Measurements from ENCODE around the gene AKIRIN2. TPM values are rescaled to one million over a fixed set of nuclear protein-coding genes. Genes with fewer than 3 reads are reported as not detected.

AKIRIN2 gene
- total and polyA plus RNA-seq, 2 of the 13 experiments (the other 11 are each of a cell fraction or from before 2014, with no cell fraction given) = 15.6 to 23.4 TPM

DNA sequence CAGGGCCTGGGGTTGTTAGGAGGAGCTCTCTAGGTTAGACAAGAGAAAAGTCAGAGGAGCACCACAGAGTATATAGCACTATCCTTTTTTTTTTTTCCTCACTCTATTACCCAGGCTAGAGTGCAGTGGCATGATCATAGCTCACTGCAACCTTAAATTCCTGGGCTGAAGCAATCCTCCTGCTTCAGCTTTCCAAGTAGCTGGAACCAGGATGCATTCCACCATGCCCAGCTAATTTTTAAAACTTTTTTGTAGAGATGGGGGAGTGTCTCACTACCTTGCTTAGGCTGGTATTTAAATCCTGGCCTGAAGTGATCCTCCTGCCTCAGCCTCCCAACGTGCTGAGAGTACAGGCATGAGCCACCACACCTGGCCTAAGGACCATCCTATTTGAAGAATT lies 19.3 kb upstream of the AKIRIN2 start:
- FAIRE-seq = no peak
- TF ChIP-seq MYC (CRISPR knock-in tag; IDR thresholded peaks at IDR 0.05; ENCODE audit: borderline replicate concordance) = no peak
- no peak for TF ChIP-seq ZNF10 (CRISPR knock-in tag; IDR thresholded peaks at IDR 0.05; ENCODE audit: borderline replicate concordance, low read depth)
- H3K27me3 ChIP-seq (ENCODE audit: control insufficient read depth in 1 of 2, insufficient read depth in 2 of 2, low read length in 2 of 2) = no peaks in the 10 kb centered on the region
- no peaks in the 10 kb centered on the region for H3K9me3 ChIP-seq (ENCODE audit: low read length)
- H3K4me2 ChIP-seq (ENCODE audit: low read depth, low read length) = no peak overlapping the region
- H2AFZ ChIP-seq (ENCODE audit: low read length) = no peak overlapping the region
- no peak overlapping the region for H3K27ac ChIP-seq (ENCODE audit: extremely low read length, insufficient read depth, low read length)
- H3K79me2 ChIP-seq (ENCODE audit: insufficient read depth, low read length) = no peaks in the 10 kb centered on the region
- H3K4me3 ChIP-seq (replicated peaks in 1 of 3; ENCODE audit: insufficient read depth in 1 of 3, low read depth in 2 of 3, low read length in 3 of 3) = no peak overlapping the region
- H3K4me1 ChIP-seq (ENCODE audit: insufficient read depth, low read length) = peaks cover 31% of the 10 kb centered on the region
- H4K20me1 ChIP-seq (ENCODE audit: insufficient read depth, low read length) = no peaks in the 10 kb centered on the region
- ChIA-PET CTCF (ENCODE audit: low intra/inter-chr PET ratio, low total read pairs) (no interaction called here), POLR2A (no interaction called here)
- intact Hi-C loops (cut with micrococcal nuclease; ENCODE audit: unreplicated experiment) = no loop called here
- no peak overlapping the region for H3K9ac ChIP-seq (ENCODE audit: insufficient read depth, low read depth, low read length)
- DNase-seq (ENCODE audit: low spot score) = no peak
- no TSS peak for BruUV-seq (replicated peaks)
- H3K36me3 ChIP-seq (replicated peaks in 1 of 2; ENCODE audit: control insufficient read depth in 1 of 2, insufficient read depth in 2 of 2, low read length in 2 of 2) = no peaks in the 10 kb centered on the region
- in situ Hi-C loops (cut with HindIII; ENCODE audit: extremely low pct_ligation_motif_present, low pct_unique_long_range_greater_than_20kb) = no loop called here
- no peak for ATAC-seq
- 91% methylated on average over 1 of the region's 1 CpG for WGBS (ENCODE audit: low lambda C conversion rate)

- DNase-seq (ENCODE audit: low spot score) (no peak), ATAC-seq (no peak)
Observed at GRCh38 chr6:87718662-87719433, 16.8 kb upstream of the AKIRIN2 start.

More at GRCh38 chr6:87718662-87719433, 16.8 kb upstream of the AKIRIN2 start:
- POLR2A ChIA-PET = interaction anchor here (1.1 kb wide), 1 partner anchor 80 kb away, joined by 3 read pairs; no protein-coding TSS in a partner anchor
- Histone ChIP-seq H3K4me3 (replicated peaks in 1 of 3; ENCODE audit: insufficient read depth in 1 of 3, low read depth in 2 of 3, low read length in 3 of 3) (no peak overlapping the region), H3K79me2 (ENCODE audit: insufficient read depth, low read length) (no peaks in the 10 kb centered on the region), H3K27ac (ENCODE audit: extremely low read length, insufficient read depth, low read length) (no peak overlapping the region), H2AFZ (ENCODE audit: low read length) (no peak overlapping the region), H3K9ac (ENCODE audit: insufficient read depth, low read depth, low read length) (no peak overlapping the region), H4K20me1 (ENCODE audit: insufficient read depth, low read length) (no peaks in the 10 kb centered on the region), H3K4me1 (ENCODE audit: insufficient read depth, low read length) (peaks cover 37% of the 10 kb centered on the region), H3K27me3 (ENCODE audit: control insufficient read depth in 1 of 2, insufficient read depth in 2 of 2, low read length in 2 of 2) (no peaks in the 10 kb centered on the region), H3K9me3 (ENCODE audit: low read length) (no peaks in the 10 kb centered on the region), H3K36me3 (replicated peaks in 1 of 2; ENCODE audit: control insufficient read depth in 1 of 2, insufficient read depth in 2 of 2, low read length in 2 of 2) (no peaks in the 10 kb centered on the region), H3K4me2 (ENCODE audit: low read depth, low read length) (no peak overlapping the region)
- intact Hi-C loops (cut with micrococcal nuclease; ENCODE audit: unreplicated experiment) (no loop called here), in situ Hi-C loops (cut with HindIII; ENCODE audit: extremely low pct_ligation_motif_present, low pct_unique_long_range_greater_than_20kb) (no loop called here)
- TF ChIP-seq CEBPB (IDR thresholded peaks at IDR 0.05; ENCODE audit: borderline replicate concordance, low read depth, low read length) (peak; percentile 66; the same call in 1 of the 2 replicates), CREM (IDR thresholded peaks at IDR 0.05) (no peak), CREM (CRISPR knock-in tag; IDR thresholded peaks at IDR 0.05) (no peak), SRSF1 (optimal IDR thresholded peaks at IDR 0.05; ENCODE audit: low read depth, low read length) (no peak), ZNF543 (CRISPR knock-in tag; IDR thresholded peaks at IDR 0.05) (no peak), CEBPG (CRISPR knock-in tag; IDR thresholded peaks at IDR 0.05) (0 out of 2 replicates have a peak, but pooled peaks have one; percentile 19)
- BruUV-seq (replicated peaks) = no TSS peak
- WGBS (ENCODE audit: low lambda C conversion rate) = 89% methylated on average over 9 of the region's 9 CpGs
- no peak for FAIRE-seq
- CTCF ChIA-PET (ENCODE audit: low intra/inter-chr PET ratio, low total read pairs) = no interaction called here
